Posterior cingulate gyrus (tissue), 11 donors: Measurements from ENCODE around the gene CBX3.
"Not testable (repeated sequence)": the region's sequence is repeated elsewhere in the genome, so short reads cannot be mapped to it uniquely, and the experiment has no call there.

Experiments used
- DNase-seq, 10 donors: peaks; one replicate each; pipeline versions ENCODE4 v3.0.0 to v3.0.0-alpha.2; 2020 to 2021; ENCODE audit warnings: mixed read lengths in 3 of 10
- intact Hi-C: fragments of 100-400 bp; cut with DNase I; formaldehyde crosslinking; loops from one replicate; pipeline ENCODE4 v1.15.1; 2023

CBX3 gene

DNA sequence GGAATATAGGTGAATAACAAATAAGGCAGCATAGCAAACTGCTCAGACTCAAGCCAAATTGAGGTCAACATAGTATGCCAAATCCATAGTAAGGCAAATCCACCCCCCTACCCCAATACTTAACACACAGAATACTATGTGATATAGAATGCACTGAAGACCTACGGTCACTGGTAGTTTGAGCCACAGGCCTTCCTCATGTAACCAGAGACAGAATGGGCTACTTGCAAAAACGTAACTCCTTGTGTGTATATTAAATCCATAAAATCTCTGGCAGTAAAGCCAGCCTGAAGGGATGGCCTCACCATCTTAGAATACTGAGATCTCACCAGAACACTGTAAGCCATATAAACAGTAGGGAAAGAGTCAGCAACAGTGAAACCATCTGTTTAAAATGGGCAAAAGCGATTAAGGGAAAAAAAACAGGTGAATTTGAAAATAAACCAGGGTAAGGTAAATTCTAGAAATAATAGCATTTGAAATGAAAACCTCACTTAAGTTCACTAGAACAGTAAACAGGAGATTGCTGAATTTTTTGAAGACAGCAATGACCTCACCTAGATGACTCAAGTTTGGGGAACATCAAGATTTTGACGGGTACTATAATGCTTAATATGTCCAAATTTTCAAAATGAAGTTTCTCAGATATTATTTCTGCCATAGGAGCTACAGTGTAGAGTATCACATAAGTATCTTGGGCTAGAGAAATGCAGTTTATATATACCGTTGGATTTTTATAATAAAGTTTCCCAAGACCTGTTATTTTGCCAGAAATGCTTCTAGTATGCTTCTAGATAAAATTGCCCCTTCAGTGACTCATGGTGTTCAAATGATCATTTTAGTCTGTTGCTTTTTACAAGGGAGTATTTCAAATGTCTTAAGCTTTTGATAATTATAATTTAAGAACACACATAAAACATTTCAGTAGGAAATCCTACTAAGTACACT lies 14.9 kb upstream of the CBX3 start:
- DNase-seq, result no peak
- intact Hi-C loops, result no loop called here

DNA sequence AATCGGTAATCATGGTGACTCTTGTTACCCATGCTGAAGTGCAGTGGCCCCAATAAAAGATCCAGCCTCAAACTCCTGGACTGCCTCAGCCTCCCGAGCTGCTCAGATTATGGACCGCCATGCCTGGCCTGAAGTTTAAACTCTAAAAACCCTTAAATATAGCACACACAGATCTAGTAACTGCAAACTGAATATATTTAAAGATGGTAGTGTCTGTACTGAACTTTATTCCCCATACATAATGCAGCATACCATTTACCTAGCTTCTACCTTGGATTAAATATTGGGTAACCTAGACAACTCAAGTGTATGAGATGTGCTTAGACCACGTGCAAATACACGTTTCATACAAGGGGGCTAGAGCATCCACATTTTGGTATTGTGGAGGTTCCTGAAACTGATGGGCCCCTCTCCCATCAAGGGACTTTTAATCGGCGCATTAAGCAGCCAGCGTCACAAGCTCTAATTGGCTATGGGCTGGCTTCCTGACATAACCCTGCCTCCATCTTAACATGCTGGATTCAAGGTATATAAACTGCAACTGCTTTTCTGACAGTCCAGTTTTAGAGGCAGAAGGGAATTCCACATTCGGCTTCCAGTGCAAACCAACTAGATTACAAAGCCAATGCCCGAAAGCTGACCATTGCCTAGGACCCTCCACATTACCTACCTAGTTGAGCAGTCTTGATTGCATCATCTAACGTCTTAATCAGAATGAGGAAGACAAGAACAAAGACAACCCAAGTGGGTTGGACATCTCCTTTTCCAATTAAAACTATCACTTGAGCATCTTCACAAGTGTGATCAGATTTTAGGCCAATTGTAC lies 14.0 kb upstream of the CBX3 start:
- intact Hi-C loops, result no loop called here

DNA sequence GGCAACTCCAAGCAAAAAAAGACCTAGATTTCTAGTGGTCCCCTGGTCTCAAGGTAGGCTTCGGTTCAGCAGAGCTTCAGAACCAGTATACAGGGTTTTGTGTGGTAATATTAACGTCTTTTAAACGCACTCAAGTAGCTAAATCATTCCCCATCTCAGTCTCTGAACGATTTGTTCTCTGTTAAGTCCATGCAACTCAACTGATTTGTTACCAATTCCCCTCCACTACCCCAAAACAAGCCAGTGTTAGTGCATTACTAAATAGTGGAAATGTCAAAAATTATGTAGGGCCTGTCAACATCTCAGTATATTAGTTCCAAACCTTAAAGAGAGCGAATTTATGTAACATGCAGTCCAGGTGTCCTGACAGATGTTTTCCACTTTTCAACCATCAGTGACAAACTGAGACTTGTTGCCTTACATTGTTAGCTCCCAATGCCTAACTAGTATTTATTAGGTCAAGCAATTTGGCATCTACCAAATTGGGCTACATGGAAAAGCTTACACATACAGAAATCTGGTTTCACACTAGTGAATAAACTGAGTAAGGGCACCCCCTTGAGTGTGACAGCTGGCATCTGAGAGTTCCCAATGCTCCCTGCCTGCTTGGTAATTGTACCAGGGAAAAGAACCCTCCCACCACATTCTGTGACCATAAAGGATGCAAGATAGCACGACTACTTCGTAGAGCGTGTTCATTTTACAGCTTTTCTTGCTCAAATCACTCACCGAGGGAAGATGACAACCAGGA lies 13.2 kb upstream of the CBX3 start:
- intact Hi-C loops, result no loop called here
- no peak for DNase-seq

More for the DNA sequence above, 14.0 kb upstream of the CBX3 start:
- peak in 1 of 10 donors; percentile 38 for DNase-seq

DNA sequence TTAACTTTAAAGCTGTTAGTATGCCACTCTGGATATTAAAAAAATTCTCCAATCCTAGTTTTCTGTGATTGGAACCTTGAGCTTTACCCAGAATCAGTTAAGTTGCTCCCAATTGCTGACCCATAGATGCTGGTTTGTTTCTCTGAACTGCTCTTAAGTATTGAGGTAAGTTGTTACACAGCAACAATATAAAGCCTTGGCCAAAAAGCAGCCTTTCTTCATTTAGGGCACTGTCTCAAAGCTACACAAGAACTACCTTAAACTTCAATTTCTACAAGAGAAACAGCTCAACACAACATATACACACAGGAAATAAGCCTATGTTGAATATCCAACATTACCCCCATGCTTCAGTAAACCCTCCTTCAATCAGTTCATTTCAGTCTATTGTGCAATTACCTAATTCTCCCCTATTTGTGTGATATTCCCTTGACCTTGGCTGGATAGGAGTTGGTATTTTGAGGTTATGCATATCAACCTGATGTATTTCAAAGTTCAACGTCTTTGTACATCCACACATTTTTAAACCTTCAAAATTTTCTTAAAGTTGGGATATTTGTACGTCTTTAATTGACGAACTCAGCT lies 12.5 kb upstream of the CBX3 start:
- no peak for DNase-seq
- intact Hi-C loops, result no loop called here

DNA sequence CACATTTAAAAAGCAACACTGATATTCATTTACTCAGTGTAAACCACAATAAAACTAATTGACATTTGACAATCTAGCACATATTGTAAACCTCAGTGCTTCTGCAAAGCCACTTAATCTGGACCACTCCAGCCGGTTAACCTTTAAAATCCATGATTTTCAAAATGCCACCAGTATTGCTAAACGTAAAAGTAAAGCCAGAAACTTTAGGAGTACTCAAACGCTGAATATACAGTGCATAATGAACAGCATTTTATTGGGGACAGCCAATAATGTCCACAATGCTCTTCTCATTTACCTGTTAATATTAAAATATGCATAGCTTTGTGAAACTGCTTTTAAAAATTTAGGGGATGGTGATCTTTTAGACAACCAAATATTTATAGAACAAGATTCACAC lies 11.8 kb upstream of the CBX3 start:
- no peak for DNase-seq
- intact Hi-C loops, result no loop called here

DNA sequence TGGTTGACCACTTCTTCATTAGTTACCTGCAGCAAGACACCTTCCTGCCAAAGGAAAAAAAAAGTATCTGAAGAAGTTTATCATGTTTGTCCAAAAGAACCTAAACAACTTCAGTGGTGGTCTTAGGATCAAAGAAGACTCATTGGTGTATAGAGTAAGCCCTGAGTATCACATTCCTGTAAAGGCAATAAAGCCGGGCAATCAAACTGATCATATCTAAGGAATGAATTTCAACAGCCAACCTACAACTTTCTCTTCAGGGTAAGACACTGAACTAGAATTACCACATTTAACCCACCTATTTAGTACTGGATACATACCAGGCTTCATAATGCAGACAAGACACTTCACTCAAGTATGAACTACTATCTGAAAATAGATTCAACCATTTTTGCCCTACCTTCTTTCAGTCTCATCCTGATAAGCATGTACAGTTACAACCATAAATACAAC lies 11.1 kb upstream of the CBX3 start:
- intact Hi-C loops, result no loop called here
- DNase-seq, result no peak

DNA sequence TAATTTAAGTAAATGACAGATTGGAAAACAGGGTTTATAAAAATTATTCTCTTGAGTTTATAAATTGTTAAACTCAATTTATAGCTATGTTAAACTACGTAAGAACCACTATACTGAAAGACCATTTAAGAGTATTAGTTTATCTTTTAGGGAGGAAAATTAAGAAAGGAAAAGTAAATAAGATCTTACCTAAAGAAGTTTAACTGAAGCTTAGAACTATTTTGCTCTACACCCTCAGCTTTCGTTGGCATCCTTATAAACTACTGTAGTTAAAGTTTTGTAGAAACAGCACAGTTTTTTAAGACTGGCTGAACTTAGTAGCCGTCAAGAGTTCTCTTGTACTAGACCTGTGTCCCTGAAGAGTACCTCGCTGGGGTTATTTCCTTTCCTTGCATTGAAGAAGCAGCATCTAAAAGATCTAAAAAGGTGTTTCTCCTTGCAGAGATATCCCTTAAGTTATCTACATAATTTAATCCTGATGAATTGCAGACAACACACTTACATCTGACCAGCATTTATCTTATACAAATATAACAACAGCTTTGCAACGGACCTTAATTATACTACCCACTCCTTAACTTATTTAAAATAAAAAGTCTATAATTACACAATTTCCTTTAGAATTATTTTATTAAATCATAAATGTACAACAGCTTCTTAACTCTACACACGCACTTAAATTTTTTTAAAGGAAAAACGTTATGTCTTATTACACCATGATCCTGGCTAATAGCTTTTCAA lies 10.1 kb upstream of the CBX3 start:
- no peak for DNase-seq
- intact Hi-C loops, result no loop called here

DNA sequence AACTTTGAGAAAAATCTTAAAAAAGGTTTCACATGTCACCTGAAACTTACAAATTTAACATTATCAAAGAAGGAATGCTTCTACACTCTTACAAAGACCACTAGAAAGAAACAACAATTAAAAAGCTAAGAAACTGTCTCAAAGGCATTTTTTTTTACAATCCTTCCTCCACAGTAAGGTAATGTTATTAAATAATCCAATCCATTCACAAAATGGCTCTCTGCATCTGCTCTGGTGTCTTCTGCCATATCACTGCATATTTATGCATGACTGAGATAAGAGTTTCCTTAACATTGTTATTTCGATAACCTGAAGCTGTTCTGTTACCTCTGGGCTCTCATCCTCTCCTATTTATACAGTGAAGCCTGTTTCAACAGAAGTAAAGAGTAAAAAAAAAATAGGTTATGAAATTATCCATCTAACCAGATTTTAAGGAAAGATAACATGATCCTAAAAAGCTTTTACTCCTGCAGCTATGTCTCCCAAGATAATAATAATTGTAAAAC lies 9.5 kb upstream of the CBX3 start:
- no peak for DNase-seq
- intact Hi-C loops, result no loop called here

DNA sequence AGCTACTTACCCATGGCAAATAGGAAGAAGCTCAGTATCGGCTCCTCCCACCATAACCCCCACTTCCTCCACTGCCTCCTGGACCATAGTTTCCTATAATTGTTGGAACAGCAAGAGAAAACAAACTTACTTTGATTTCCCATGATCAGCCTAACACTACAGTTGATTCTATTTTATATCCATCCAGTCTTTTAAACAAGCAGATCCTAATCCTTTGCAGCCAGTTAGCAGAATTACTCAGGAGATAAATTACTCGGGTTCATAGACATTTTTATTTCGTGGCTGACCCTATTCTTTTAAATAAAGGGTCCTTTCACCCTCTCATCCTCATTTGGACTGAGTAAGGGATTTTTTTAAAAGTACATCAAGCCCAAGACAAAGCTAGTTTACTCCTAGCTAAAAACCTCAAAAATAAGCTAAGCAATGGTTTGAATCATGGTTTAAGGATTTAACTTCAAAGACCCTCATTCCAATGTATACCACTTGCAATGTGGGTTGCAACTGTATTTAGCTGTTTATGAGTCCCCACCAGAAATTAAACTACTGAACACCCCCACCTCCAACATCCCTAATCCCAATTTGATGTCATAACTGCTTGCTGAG lies 9.0 kb upstream of the CBX3 start:
- intact Hi-C loops, result no loop called here
- no peak for DNase-seq

DNA sequence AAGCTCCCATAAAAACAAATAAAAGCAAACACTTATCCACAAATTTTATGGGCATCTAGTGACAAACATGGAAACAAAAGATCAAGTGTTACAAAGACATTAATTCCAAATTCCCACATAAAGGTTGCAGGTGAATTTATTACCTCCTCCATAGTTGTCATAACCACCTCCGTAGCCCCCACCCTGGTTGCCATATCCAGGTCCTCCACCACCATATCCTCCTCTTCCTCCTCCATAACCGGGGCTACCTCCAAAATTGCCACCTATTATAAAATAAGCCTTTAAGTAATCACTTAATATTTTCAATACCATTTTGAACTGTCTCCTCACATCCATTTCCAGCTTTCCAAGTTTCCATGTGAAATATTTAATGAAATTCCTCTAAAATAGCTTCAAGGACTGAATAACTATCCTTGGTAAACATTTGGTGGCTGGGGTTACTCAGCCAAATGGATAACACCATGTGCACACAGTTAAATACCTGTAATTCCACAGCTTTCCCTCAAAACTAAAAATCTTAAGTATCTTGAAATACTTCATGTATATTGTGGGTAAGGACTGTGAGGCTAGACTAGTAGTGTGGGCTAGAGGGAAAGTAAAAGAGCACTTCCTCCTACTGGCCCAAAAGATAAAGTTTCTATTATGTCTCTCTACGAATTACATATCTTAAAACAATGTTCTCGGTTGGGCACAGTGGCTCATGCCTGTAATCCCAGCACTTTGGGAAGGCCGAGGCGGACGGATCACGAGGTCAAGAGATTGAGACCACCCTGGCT lies 7.9 kb upstream of the CBX3 start:
- intact Hi-C loops, result no loop called here
- no peak for DNase-seq

DNA sequence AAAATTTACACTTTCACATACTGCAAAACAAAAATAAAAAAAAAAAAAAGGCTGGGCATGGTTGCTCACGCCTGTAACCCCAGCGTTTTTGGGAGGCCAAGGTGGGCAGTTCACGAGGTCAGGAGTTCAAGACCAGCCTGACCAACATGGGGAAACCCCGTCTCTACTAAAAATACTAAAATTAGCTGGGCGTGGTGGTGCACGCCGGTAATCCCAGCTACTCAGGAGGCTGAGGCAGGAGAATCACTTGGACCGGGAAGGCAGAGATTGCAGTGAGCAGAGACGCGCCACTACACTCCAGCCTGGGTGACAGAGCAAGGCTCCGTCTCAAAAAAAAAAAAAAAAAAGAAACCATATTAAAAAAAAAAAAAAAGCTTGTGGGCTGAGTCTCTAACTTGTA lies 6.8 kb upstream of the CBX3 start:
- intact Hi-C loops, result loop anchor here (5.0 kb wide), 1 partner anchor 42 kb away; the partner anchor contains the start of gene NFE2L3
- DNase-seq, result not testable (repeated sequence)

DNA sequence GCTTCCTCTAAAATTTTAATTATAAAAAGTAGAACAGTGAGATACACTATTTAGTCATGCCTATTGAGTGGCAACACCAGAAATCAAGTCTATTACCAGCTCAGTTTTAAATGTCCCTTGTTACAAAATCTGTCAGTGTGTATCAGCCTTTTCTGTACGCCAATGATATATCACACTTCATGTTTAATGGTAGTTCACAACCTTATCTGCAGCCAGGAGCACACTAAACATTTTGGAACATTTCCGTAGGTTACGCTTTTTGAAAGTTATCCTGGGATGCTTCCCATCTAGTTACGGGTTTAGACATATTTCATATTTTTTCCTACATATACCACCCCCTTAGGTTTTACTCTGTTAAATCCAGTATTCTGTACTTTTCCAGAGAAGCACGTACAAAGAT lies 6.4 kb upstream of the CBX3 start:
- intact Hi-C loops, result loop anchor here (5.0 kb wide), 1 partner anchor 43 kb away; the partner anchor contains the start of gene NFE2L3
- no peak for DNase-seq

DNA sequence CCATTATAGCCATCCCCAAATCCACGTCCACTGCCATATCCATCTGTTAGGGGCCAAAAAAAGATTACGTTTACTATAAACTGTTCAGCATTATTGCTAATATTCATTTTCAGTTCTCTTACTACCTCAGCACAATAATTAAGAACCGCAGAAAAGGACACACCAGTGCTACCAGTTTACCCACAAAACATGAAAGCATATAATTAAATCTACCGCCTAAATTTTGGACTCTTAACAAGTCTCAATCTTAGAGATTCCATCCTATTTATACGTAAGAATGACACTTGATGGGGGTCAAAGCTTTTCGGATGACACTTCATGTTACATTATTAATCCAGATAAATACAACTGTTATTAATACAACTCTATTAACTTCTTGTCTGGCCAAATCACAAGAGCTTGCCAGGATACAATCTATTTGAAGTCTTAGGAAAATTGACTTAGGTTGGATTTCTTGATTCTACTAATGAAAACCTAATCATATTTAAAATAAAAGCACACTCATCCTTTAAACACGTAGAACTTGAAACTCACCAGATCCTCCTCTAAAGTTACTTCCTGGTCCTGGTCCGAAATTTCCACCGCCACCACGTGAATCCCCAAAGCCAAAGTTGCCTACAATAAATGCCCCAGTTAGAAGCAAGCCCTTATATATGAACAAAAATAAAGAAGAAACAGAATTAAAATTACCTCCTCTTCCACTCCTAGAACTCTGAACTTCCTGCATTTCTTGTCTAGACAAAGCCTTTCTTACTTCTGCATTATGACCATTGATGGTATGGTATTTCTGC lies 5.5 kb upstream of the CBX3 start:
- DNase-seq, result no peak
- intact Hi-C loops, result loop anchor here (5.0 kb wide), 1 partner anchor 44 kb away; the partner anchor contains the start of gene NFE2L3

DNA sequence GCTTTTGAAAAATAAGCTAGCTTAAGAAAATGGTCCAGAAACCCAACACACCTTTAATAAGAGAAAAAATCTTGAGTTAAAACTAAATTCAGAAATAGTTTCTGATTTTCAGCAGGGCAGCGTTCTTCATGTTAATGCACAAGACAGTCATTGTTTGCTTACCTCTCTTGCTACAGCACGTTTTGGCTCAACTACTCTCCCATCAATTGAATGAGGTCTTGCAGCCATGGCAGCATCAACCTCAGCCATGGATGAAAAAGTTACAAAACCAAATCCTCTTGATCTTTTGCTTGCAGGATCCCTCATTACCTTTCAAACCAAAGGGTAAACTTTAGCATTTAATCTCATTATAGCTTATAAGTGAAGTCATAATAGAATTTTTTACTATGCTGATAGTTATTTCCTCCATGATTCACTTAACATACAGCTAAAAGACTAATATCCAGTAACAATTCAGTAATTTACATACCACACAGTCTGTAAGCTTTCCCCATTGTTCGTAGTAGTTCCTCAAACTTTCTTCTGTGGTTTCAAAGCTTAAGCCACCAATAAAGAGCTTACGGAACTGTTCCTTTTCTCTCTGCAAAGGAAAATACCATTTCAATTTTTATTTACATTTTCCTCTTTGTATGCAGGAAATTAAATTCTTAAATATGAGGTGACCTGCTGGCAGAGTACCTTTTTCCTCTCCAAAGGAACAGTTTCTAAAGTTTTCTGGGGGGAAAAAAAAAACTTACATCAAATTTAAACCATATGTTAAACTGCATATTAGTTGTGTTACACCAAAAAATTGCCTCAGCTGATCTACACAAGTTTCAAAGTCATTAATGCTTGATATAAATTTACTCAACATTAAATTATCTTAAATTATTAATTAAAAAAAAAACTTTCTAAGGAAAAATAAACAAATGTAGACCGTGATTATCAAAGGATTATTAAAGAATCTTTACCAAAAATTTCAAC lies 4.1 kb upstream of the CBX3 start:
- no peak for DNase-seq

DNA sequence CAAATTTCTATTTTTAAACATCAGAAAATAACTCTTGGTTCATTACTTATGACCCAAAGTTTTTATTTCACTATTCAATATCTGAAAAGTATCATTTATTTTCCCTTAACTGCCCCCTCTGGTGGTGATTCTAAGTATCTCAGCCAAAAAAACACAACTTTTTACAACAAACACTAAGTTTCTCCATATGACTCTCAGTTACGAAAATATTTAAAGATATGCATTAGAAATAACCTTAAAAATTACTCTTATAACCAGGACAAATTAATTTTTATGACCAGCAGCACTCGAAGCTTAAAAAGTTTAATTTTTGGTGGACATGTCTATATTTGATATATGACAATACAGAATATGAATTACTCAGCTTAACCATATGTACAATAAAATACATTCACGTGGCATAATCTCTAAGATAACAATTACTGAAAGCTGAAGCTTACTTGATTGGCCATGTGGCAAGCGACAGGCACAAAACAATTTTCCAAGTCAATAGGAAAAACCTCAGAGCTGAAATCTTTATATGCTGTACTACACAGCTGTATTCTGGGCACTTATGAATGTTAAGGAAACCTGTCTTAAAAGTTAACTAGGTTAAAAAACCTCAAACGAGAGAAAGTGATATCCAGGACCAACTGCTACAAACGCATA lies 3.3 kb upstream of the CBX3 start:
- DNase-seq, result no peak
- intact Hi-C loops, result loop anchor here (2.0 to 5.0 kb wide), 2 partner anchors 46 to 107 kb away; partner anchors contain the start of gene NFE2L3

More for the DNA sequence above, 4.1 kb upstream of the CBX3 start:
- intact Hi-C loops, result loop anchor here (2.0 to 5.0 kb wide), 2 partner anchors 45 to 107 kb away; partner anchors contain the start of gene NFE2L3
